Measurements from ENCODE around the gene MACROD2. TPM values are rescaled to one million over a fixed set of nuclear protein-coding genes. Genes with fewer than 3 reads are reported as not detected.

Gene MACROD2
- total and polyA plus RNA-seq, 2 experiments from 2014 or later, result 2.8 to 4.3 TPM

DNA sequence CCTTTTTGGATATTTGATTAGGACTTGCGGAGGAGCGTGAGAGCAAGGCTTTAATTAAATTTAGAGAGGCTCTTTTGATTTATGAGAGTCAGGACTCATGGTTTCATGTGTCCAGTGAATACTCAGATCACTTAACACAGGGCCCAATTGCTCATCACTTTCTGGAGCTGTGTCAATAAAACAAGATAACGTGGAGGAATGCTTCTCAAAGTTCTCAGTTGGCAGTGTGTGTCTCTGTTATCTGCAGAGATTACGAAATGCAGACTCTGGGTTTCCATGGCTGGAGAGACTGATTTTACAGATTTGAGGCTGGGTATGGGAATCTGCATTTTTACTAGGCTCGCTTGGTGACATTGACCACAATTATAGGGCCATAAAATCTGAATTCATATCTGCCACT, 677.8 kb downstream of the MACROD2 start:
- H3K4me3 ChIP-seq, result no peak overlapping the region
- H4K20me1 ChIP-seq (replicated peaks; ENCODE audit: insufficient read depth), result no peaks in the 10 kb centered on the region
- peaks cover 2% of the 10 kb centered on the region; the same call in 2 of the 3 replicates for H3K4me1 Mint-ChIP-seq
- H3K36me3 Mint-ChIP-seq (ENCODE audit: low read depth), result no peaks in the 10 kb centered on the region; the same call in 2 of the 3 replicates
- H3K4me3 Mint-ChIP-seq, result no peak overlapping the region
- H3K9me3 Mint-ChIP-seq, result no peaks in the 10 kb centered on the region
- no peaks in the 10 kb centered on the region for H3K4me1 ChIP-seq (ENCODE audit: insufficient read depth)
- ATAC-seq (no peak), DNase-seq (ENCODE audit: low spot score) (no peak)
- H3K79me2 ChIP-seq (replicated peaks; ENCODE audit: insufficient read depth), result no peaks in the 10 kb centered on the region
- H3K36me3 ChIP-seq (ENCODE audit: insufficient read depth), result no peaks in the 10 kb centered on the region
- H3F3A ChIP-seq (replicated peaks; ENCODE audit: low read depth), result no peaks in the 10 kb centered on the region
- peaks cover 1% of the 10 kb centered on the region for H3K27me3 Mint-ChIP-seq (ENCODE audit: insufficient read depth, low read depth, poor library complexity)
- TF ChIP-seq EZH2phosphoT487 (IDR thresholded peaks at IDR 0.05; ENCODE audit: unreplicated experiment), result no peak
- TF ChIP-seq ZNF114 (CRISPR knock-in tag; IDR thresholded peaks at IDR 0.05), result no peak
- TF ChIP-seq CREB1 (CRISPR knock-in tag; IDR thresholded peaks at IDR 0.05; ENCODE audit: low read depth), result no peak
- TF ChIP-seq NANOG (IDR thresholded peaks at IDR 0.05; ENCODE audit: borderline replicate concordance), result no peak
- TF ChIP-seq JUNB (IDR thresholded peaks at IDR 0.05; ENCODE audit: unreplicated experiment), result no peak
- TF ChIP-seq, protein P1, sequence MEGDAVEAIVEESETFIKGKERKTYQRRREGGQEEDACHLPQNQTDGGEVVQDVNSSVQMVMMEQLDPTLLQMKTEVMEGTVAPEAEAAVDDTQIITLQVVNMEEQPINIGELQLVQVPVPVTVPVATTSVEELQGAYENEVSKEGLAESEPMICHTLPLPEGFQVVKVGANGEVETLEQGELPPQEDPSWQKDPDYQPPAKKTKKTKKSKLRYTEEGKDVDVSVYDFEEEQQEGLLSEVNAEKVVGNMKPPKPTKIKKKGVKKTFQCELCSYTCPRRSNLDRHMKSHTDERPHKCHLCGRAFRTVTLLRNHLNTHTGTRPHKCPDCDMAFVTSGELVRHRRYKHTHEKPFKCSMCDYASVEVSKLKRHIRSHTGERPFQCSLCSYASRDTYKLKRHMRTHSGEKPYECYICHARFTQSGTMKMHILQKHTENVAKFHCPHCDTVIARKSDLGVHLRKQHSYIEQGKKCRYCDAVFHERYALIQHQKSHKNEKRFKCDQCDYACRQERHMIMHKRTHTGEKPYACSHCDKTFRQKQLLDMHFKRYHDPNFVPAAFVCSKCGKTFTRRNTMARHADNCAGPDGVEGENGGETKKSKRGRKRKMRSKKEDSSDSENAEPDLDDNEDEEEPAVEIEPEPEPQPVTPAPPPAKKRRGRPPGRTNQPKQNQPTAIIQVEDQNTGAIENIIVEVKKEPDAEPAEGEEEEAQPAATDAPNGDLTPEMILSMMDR (conservative IDR thresholded peaks at IDR 0.05; ENCODE audit: low read depth in 2 of 2), result no peak
- TF ChIP-seq ZNF331 (CRISPR knock-in tag; IDR thresholded peaks at IDR 0.05; ENCODE audit: low read depth), result no peak
- TF ChIP-seq, protein P2, sequence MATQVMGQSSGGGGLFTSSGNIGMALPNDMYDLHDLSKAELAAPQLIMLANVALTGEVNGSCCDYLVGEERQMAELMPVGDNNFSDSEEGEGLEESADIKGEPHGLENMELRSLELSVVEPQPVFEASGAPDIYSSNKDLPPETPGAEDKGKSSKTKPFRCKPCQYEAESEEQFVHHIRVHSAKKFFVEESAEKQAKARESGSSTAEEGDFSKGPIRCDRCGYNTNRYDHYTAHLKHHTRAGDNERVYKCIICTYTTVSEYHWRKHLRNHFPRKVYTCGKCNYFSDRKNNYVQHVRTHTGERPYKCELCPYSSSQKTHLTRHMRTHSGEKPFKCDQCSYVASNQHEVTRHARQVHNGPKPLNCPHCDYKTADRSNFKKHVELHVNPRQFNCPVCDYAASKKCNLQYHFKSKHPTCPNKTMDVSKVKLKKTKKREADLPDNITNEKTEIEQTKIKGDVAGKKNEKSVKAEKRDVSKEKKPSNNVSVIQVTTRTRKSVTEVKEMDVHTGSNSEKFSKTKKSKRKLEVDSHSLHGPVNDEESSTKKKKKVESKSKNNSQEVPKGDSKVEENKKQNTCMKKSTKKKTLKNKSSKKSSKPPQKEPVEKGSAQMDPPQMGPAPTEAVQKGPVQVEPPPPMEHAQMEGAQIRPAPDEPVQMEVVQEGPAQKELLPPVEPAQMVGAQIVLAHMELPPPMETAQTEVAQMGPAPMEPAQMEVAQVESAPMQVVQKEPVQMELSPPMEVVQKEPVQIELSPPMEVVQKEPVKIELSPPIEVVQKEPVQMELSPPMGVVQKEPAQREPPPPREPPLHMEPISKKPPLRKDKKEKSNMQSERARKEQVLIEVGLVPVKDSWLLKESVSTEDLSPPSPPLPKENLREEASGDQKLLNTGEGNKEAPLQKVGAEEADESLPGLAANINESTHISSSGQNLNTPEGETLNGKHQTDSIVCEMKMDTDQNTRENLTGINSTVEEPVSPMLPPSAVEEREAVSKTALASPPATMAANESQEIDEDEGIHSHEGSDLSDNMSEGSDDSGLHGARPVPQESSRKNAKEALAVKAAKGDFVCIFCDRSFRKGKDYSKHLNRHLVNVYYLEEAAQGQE (IDR thresholded peaks at IDR 0.05; ENCODE audit: unreplicated experiment), result no peak
- TF ChIP-seq EZH2 (IDR thresholded peaks at IDR 0.05; ENCODE audit: low read depth, unreplicated experiment), result no peak
- TF ChIP-seq POLR2AphosphoS5 (IDR thresholded peaks at IDR 0.05; ENCODE audit: low read depth), result no peak
- TF ChIP-seq, protein P3, sequence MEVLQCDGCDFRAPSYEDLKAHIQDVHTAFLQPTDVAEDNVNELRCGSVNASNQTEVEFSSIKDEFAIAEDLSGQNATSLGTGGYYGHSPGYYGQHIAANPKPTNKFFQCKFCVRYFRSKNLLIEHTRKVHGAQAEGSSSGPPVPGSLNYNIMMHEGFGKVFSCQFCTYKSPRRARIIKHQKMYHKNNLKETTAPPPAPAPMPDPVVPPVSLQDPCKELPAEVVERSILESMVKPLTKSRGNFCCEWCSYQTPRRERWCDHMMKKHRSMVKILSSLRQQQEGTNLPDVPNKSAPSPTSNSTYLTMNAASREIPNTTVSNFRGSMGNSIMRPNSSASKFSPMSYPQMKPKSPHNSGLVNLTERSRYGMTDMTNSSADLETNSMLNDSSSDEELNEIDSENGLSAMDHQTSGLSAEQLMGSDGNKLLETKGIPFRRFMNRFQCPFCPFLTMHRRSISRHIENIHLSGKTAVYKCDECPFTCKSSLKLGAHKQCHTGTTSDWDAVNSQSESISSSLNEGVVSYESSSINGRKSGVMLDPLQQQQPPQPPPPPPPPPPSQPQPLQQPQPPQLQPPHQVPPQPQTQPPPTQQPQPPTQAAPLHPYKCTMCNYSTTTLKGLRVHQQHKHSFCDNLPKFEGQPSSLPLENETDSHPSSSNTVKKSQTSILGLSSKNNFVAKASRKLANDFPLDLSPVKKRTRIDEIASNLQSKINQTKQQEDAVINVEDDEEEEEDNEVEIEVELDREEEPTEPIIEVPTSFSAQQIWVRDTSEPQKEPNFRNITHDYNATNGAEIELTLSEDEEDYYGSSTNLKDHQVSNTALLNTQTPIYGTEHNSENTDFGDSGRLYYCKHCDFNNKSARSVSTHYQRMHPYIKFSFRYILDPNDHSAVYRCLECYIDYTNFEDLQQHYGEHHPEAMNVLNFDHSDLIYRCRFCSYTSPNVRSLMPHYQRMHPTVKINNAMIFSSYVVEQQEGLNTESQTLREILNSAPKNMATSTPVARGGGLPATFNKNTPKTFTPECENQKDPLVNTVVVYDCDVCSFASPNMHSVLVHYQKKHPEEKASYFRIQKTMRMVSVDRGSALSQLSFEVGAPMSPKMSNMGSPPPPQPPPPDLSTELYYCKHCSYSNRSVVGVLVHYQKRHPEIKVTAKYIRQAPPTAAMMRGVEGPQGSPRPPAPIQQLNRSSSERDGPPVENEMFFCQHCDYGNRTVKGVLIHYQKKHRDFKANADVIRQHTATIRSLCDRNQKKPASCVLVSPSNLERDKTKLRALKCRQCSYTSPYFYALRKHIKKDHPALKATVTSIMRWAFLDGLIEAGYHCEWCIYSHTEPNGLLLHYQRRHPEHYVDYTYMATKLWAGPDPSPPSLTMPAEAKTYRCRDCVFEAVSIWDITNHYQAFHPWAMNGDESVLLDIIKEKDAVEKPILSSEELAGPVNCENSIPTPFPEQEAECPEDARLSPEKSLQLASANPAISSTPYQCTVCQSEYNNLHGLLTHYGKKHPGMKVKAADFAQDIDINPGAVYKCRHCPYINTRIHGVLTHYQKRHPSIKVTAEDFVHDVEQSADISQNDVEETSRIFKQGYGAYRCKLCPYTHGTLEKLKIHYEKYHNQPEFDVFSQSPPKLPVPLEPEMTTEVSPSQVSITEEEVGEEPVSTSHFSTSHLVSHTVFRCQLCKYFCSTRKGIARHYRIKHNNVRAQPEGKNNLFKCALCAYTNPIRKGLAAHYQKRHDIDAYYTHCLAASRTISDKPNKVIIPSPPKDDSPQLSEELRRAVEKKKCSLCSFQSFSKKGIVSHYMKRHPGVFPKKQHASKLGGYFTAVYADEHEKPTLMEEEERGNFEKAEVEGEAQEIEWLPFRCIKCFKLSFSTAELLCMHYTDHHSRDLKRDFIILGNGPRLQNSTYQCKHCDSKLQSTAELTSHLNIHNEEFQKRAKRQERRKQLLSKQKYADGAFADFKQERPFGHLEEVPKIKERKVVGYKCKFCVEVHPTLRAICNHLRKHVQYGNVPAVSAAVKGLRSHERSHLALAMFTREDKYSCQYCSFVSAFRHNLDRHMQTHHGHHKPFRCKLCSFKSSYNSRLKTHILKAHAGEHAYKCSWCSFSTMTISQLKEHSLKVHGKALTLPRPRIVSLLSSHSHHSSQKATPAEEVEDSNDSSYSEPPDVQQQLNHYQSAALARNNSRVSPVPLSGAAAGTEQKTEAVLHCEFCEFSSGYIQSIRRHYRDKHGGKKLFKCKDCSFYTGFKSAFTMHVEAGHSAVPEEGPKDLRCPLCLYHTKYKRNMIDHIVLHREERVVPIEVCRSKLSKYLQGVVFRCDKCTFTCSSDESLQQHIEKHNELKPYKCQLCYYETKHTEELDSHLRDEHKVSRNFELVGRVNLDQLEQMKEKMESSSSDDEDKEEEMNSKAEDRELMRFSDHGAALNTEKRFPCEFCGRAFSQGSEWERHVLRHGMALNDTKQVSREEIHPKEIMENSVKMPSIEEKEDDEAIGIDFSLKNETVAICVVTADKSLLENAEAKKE (CRISPR knock-in tag; IDR thresholded peaks at IDR 0.05), result no peak
- TF ChIP-seq STAT1 (IDR thresholded peaks at IDR 0.05; ENCODE audit: unreplicated experiment), result no peak
- TF ChIP-seq, protein P4, sequence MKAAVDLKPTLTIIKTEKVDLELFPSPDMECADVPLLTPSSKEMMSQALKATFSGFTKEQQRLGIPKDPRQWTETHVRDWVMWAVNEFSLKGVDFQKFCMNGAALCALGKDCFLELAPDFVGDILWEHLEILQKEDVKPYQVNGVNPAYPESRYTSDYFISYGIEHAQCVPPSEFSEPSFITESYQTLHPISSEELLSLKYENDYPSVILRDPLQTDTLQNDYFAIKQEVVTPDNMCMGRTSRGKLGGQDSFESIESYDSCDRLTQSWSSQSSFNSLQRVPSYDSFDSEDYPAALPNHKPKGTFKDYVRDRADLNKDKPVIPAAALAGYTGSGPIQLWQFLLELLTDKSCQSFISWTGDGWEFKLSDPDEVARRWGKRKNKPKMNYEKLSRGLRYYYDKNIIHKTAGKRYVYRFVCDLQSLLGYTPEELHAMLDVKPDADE (IDR thresholded peaks at IDR 0.05), result no peak
- H3K4me2 ChIP-seq, result no peak overlapping the region
- no peak overlapping the region for H3K27ac Mint-ChIP-seq
- no peak overlapping the region for H2AFZ ChIP-seq
- H3K27me3 ChIP-seq (ENCODE audit: insufficient read depth), result no peaks in the 10 kb centered on the region
- H3K27ac ChIP-seq (ENCODE audit: low read depth), result no peak overlapping the region
- H3K9me2 ChIP-seq (ENCODE audit: insufficient read depth), result no peaks in the 10 kb centered on the region

Measured in GM23338 (cell line).